Amygdala (tissue), 56 donors: ENCODE results near the gene AFTPH.

Experiments used
- DNase-seq, 56 donors: peaks; one replicate each; lab custom pipeline; 2025; lab: John Stamatoyannopoulos, UW

AFTPH gene

DNA sequence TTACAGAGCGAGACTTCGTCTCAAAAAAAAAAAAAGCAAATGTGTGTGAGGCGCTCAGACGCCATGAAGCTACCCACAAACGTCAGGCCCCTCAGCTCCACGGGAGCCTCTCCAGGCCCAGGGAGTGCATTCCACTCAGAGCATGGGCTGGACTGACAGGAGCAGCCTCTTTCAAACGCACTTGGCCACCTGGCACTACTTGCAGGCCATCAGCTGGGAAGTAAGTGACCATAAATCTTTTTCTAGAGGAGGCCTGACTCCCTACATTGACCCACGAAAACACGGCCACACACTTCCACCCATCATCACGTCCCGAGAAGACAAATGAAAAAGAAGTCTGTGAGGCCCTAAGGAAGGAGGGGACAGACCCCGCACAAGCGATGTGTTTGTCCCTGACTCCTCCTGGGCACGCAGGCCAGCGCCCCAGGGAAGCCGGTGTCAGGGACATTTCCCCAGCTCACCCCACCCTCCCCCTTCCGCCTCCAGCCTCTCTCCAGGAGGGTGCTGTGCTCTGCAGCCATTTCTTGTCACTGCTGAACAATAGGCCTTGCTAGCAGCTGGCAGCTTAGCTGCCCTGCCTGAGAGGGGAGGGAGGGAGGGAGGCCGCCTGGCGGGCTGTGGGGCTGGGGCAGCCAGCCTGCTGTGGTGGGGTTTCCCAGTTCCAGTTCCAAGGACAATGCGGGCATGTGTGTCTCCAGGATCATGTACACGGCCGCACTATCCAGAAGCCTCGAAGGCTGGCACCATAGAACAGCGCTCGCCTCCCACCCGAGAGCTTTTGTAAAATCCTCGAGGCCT is 103.0 kb downstream of the AFTPH start:
- peak in 42 of 56 donors; percentile 17 to 77 (median 48) for DNase-seq

GRCh38 chr2:64627860-64628841 is 104.0 kb downstream of the AFTPH start:
- no peak for DNase-seq

GRCh38 chr2:64629329-64629781 is 105.2 kb downstream of the AFTPH start:
- DNase-seq: no peak

GRCh38 chr2:64629875-64630274 is 105.7 kb downstream of the AFTPH start:
- no peak for DNase-seq

GRCh38 chr2:64630752-64631151 is 106.6 kb downstream of the AFTPH start:
- no peak for DNase-seq

DNA sequence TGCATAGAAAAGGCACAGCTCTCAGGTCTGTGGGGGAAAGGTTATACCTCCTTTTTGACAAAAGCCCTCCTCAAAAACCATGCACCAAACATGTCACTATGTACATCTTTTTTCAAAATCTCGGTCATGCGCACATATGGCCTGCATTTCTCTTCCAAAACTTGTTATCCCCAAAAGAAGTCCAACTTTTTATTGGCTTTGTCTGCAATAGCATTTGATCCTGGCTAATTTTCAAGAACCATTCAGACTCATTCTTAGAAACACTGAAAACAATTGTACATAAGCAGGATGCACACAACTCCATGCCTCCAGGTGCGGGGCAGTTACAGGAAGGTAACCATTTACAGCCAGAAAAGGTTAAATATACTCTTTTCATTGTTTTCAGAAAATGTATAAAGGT is 107.6 kb downstream of the AFTPH start:
- DNase-seq: no peak

DNA sequence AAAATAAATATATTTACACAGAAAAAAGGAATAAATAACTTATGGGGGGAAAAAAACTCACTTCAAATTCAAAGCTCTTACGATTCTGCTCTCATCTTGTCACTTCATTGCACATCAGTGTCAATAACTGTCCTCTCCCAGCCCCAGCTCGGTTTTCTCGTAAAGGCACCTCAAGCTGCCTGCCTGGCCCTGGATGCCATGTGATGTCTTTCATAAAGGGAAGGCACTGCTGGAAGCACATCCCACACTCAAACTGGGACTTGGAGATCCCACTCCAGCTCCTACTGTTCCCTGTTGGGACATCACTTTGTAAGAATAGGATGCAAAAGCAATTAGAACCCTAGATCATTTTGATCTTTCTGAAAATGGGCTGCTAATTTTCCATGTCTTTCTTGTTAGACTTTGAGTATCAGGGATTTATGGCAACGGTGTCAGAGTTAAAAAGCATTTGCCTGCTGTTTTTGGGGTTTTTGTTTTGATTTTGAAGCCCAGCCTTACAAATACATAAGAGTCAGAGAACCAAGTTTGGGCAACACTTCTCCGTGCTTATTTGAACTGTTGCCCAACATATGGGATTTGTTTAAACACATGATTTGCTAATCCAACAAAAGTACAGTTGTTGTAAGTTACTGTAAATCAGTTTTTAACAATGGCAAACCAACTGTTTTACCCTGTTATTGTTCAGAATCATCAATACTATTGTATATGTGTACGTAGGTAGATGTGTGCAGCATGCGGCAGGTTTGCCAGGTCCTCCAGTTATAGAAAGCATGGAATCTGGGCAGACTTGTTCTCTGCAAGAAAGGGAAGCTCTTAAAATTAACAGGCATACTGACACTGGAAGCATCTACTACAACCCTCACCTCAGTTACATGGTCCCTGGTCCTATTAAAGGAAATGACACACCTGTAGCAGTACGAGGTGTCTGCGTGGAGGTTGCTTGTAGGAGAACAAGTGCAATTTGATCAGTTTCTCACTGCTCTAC is 109.0 kb downstream of the AFTPH start:
- no peak for DNase-seq

GRCh38 chr2:64634345-64635267 is 110.5 kb downstream of the AFTPH start:
- DNase-seq: no peak

GRCh38 chr2:64635976-64636911 is 112.1 kb downstream of the AFTPH start:
- no peak for DNase-seq

- no peak for DNase-seq
Measured at GRCh38 chr2:64637000-64637635, 113.0 kb downstream of the AFTPH start.

DNA sequence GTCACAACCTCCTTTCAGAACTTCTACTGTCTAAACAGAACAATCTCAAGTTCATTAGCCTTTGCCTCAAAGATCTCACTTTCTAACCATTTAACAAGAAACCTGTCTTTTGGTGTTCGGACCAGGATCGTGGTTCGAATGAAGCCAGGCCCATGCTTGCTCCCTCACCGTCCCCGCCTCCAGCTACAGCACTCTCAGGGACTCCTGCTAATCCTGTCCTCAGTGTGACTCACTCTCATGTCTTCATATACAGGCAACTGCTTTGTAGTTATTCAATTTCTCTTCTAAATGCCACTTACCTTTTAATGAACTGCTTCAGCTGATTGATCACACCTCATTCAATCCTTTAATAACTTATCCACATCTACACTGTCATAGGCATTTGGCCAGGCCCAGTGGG is 113.8 kb downstream of the AFTPH start:
- no peak for DNase-seq

- DNase-seq: no peak
Measured at GRCh38 chr2:64638502-64639120, 114.5 kb downstream of the AFTPH start.

DNA sequence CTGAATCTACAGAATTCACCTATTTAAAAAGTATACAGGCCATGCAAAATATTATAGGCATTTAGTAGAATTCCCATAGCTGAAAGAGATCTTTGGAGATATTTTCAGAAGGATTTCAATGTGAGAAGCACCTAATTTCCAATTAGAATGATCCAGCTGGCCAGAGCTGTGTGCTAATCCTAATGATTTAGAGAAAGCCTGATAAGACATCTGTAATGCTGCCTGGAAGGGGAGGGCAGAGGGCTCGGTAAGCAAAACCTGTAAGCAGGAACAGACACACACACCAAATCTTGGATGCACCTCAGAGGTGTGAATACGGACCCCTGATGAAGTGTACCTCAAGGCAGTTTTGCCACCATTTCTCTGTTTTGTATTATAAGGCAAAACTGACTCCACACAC is 115.6 kb downstream of the AFTPH start:
- no peak for DNase-seq

DNA sequence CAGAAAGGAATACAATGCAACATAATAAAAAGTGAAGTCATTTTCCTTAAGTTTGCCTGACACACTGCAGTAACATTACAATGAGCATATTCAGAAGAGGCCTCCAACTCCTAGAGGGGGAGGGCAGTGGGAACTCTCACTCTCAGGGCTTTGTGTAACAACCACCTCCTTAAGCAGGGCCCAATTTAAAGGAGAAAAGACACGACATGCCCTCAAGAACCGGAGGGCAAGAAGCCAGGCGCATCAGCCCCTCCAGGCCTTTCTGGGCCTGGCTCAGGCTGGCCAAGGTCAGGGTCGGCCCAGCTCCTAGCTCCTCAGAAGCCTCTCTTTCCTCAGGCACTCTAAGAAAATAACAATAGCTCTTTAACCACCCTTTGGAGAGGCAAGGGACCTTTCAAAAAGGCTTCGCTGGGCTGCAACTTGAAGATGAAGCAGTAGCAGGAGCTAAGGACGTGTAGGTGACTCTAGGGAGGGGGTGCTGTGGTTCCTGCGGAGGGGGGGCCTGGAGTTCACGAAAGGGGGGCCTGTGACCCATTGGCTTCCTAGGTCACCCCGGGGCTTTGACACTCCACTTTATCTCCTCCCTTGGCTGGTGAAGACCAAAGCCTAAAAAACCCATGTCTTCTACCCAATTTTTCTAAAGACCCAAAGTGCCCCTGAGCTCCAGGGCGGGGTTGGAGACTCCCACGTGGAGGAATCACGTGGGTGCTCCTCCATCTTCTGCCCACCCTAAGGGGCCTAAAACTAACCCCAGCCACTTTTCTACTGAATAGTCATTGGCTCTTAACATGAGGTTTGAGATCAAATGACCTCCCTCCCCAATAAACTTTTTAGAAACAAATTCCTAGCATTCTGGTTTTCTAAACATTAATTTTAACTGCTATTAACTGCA is 116.3 kb downstream of the AFTPH start:
- no peak for DNase-seq

- DNase-seq: no peak
Measured at GRCh38 chr2:64641599-64641998, 117.5 kb downstream of the AFTPH start.
